DOHH2 (cell line): ENCODE measurements around the gene TRIB2.

Experiments used
- EZH2phosphoT487 ChIP-seq: fragments of 200-600 bp; sonication (generic); IDR thresholded peaks from 2 replicates; pipeline ENCODE4 v1.6.1; 2017; ENCODE audit warnings: borderline replicate concordance, mild to moderate bottlenecking, antibody characterized with exemption, low read length, moderate library complexity, mixed read lengths
- TF ChIP-seq, protein P1 (sequence below): fragments of 200-600 bp; sonication (generic); IDR thresholded peaks from one replicate; pipeline ENCODE4 v1.5.1; 2014; ENCODE audit warnings: antibody characterized with exemption, mild to moderate bottlenecking, low read depth, low read length; ENCODE audit not compliant: poor library complexity, severe bottlenecking

- TF ChIP-seq, protein P1, sequence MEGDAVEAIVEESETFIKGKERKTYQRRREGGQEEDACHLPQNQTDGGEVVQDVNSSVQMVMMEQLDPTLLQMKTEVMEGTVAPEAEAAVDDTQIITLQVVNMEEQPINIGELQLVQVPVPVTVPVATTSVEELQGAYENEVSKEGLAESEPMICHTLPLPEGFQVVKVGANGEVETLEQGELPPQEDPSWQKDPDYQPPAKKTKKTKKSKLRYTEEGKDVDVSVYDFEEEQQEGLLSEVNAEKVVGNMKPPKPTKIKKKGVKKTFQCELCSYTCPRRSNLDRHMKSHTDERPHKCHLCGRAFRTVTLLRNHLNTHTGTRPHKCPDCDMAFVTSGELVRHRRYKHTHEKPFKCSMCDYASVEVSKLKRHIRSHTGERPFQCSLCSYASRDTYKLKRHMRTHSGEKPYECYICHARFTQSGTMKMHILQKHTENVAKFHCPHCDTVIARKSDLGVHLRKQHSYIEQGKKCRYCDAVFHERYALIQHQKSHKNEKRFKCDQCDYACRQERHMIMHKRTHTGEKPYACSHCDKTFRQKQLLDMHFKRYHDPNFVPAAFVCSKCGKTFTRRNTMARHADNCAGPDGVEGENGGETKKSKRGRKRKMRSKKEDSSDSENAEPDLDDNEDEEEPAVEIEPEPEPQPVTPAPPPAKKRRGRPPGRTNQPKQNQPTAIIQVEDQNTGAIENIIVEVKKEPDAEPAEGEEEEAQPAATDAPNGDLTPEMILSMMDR, result no peak
- no peak for TF ChIP-seq EZH2phosphoT487
Observed at GRCh38 chr2:12688893-12689292, 27.8 kb upstream of the TRIB2 start.
